Fibroblast of mammary gland (primary cell): ENCODE results near the gene RCL1.

Experiments
- DNase-seq: peaks from one replicate; pipeline ENCODE4 v3.0.0-alpha.2; 2010; ENCODE audit warnings: low read depth
- H3K4me3 ChIP-seq: 2 replicates; pipeline ENCODE4 v1.5.1; 2011; ENCODE audit warnings: low read depth, mild to moderate bottlenecking, low read length, moderate library complexity; ENCODE audit not compliant: control insufficient read depth
- CTCF ChIP-seq: conservative IDR thresholded peaks from 2 replicates; pipeline ENCODE4 v1.5.1; 2011; ENCODE audit warnings: low read depth, low read length, inconsistent platforms; ENCODE audit not compliant: control insufficient read depth, insufficient read depth

Gene RCL1

GRCh38 chr9:4811824-4812223 lies 19.1 kb downstream of the RCL1 start:
- no peak for DNase-seq
- H3K4me3 ChIP-seq, result no peak overlapping the region
- no peak for TF ChIP-seq CTCF

DNA sequence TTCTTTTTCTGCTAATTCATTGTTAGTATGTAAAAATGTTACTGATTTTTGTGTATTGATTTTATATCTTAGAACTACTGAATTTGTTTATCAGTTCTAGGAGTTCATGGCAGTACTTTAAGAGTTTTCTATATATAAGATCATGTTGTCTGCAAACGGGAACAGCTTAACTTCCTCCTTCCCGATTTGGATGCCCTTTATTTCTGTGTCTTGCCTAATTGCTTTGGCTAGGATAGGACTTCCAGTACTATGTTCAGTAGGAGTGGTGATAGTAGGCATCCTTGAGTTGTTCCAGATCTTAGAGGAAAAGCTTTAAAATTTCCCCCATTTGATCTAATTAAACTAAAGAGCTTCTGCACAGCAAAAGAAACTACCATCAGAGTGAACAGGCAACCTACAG lies 20.1 kb downstream of the RCL1 start:
- no peak overlapping the region for H3K4me3 ChIP-seq
- TF ChIP-seq CTCF, result no peak
- DNase-seq, result no peak

DNA sequence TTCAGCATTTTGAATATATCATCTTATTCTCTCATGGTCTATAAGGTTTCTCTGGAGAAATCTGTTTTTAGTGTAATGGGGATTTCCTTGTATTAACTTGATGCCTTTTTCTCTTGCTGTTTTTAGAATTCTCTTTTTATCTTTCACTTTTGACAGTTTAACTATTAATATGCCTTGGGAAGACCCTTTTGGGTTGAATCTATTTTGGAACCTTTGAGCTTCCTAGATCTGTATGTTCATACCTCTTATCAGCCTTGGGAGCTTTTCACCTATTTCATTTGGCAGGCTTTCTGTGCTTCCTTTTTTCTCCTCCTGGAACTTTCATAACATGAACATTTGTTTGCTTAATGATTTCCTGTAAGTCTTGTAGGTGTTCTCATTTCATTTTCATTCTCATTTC lies 22.2 kb downstream of the RCL1 start:
- DNase-seq, result no peak
- no peak overlapping the region for H3K4me3 ChIP-seq
- TF ChIP-seq CTCF, result no peak

DNA sequence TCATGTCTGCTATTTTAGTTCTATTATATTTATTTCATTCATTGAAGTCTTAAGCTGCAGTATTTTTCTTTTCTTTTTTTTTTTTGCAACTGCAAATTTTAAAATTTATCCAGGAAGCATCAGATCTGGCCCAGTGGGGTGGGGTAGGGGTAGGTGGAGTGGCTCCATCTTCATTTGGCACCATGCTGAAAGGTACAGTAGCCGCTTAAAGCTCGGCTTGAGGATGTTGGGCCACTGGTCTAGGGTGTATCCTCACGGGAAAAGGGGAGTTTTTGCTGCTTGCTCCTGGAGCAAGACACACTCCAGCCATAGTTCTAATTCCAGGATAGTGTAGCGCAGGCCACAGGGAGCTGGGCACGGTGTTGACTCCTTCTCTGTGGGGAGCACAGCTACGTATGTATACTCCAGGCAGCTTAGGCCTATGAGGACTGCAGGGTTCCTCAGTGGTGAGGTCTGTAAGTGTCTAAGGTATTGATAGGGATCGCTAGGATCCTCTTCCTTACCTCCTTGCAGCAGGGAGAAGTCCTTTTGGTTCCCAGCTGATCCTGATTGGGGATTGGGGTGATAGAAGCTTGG lies 22.7 kb downstream of the RCL1 start:
- no peak for DNase-seq
- no peak for TF ChIP-seq CTCF
- no peak overlapping the region for H3K4me3 ChIP-seq

GRCh38 chr9:4820168-4820567 lies 27.4 kb downstream of the RCL1 start:
- no peak for TF ChIP-seq CTCF
- no peak overlapping the region for H3K4me3 ChIP-seq
- DNase-seq, result no peak

DNA sequence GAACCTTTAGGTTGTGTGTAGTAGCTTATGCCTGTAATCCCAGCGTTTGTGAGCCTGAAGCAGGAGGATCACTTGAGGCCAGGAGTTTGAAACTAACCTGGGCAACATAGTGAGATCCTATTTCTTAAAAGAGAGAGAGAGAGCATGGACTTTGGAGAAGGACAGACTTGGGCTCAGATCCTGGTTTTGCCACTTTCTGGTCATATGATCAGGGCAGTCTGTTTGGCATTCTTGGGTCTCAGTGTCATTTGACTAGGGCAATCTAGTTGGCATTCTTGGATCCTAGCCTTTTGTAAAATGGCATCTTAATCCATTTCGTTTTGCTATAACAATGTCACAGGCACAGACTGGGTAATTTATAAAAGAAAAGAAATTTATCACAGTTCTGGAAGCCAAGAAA lies 28.4 kb downstream of the RCL1 start:
- TF ChIP-seq CTCF, result no peak
- no peak for DNase-seq
- H3K4me3 ChIP-seq, result no peak overlapping the region

DNA sequence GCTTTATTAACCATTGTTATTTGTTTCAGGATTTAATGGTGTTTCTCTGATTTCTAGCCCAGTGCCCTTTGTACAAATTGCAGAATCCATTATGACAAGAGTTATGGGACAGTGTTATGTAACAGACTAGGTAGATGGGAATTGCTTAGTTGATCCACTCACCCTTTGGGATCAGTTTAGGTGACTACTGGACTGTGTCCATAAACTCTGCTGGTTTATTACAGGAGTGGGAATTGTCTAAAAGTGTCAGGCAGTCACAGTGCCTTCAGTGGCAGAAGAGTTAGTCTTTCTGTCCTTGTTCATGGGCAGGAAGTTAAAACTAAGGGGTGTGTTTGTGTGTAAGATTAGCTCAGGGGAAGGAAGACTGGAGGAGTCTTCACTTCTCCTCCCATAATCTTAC lies 29.3 kb downstream of the RCL1 start:
- H3K4me3 ChIP-seq, result no peak overlapping the region
- no peak for TF ChIP-seq CTCF
- no peak for DNase-seq
